IPS-15b (cell line): Measurements from ENCODE around the gene SLC5A11.

Source experiments
- H3K27me3 ChIP-seq: one replicate; pipeline ENCODE4 v1.6.1; 2013; ENCODE audit warnings: low read length; ENCODE audit not compliant: control insufficient read depth, insufficient read depth
- H3K36me3 ChIP-seq: one replicate; pipeline ENCODE4 v1.6.1; 2013; ENCODE audit warnings: low read length; ENCODE audit not compliant: control insufficient read depth, insufficient read depth
- H3K4me1 ChIP-seq: one replicate; pipeline ENCODE4 v1.6.1; 2013; ENCODE audit warnings: mild to moderate bottlenecking, low read length; ENCODE audit not compliant: control insufficient read depth, insufficient read depth
- H3K4me3 ChIP-seq: one replicate; pipeline ENCODE4 v1.5.1; 2013; ENCODE audit warnings: low read depth, low read length
- H3K9ac ChIP-seq: one replicate; pipeline ENCODE4 v1.6.1; 2013; ENCODE audit warnings: low read depth, mild to moderate bottlenecking, low read length
- H3K9me3 ChIP-seq: one replicate; pipeline ENCODE4 v1.6.1; 2013; ENCODE audit warnings: mild to moderate bottlenecking, low read length; ENCODE audit not compliant: control insufficient read depth, insufficient read depth

The SLC5A11 gene

DNA sequence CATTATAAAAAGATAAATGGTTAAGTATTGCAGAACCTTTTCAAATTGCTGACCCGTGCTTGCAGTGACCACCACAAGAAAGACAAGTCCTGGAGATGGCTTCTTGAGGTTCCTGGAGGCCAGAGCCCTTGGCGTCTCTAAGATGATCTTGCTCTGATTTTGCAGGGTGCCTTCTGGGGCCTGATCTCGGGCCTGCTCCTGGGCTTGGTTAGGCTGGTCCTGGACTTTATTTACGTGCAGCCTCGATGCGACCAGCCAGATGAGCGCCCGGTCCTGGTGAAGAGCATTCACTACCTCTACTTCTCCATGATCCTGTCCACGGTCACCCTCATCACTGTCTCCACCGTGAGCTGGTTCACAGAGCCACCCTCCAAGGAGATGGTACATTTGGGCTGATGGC is 63.0 kb downstream of the SLC5A11 start:
- Histone ChIP-seq H3K9ac (no peak overlapping the region), H3K4me1 (no peaks in the 10 kb centered on the region), H3K27me3 (no peaks in the 10 kb centered on the region), H3K9me3 (no peaks in the 10 kb centered on the region), H3K36me3 (no peaks in the 10 kb centered on the region), H3K4me3 (no peak overlapping the region)

- no peaks in the 10 kb centered on the region for H3K4me1 ChIP-seq
- no peak overlapping the region for H3K9ac ChIP-seq
- no peaks in the 10 kb centered on the region for H3K9me3 ChIP-seq
- no peak overlapping the region for H3K4me3 ChIP-seq
- no peaks in the 10 kb centered on the region for H3K27me3 ChIP-seq
- H3K36me3 ChIP-seq = no peaks in the 10 kb centered on the region
Observed at GRCh38 chr16:24909856-24910255, 64.1 kb downstream of the SLC5A11 start.

DNA sequence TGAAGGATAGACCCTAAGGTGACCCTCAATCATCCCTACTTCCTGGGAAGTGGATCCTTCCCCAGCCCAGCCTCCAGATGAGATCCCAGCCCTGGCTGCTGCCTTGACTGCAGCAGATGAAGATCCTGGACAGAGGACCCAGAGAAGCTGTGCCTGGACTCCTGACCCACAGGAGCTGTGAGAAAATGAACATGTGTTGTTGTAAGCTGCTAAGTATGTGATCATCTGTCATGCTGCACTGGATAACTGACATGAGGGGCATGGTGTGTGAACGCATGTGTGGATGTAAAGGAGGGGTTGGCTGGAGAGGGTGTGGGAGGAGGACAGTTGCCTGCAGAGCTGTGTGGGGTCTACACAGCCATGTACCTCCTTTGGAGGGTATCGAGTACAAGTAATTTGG is 69.3 kb downstream of the SLC5A11 start:
- Histone ChIP-seq H3K4me3 (no peak overlapping the region), H3K4me1 (no peaks in the 10 kb centered on the region), H3K9me3 (no peaks in the 10 kb centered on the region), H3K27me3 (no peaks in the 10 kb centered on the region), H3K9ac (no peak overlapping the region), H3K36me3 (peaks cover 9% of the 10 kb centered on the region)

GRCh38 chr16:24915576-24915975 is 69.8 kb downstream of the SLC5A11 start:
- Histone ChIP-seq H3K9ac (no peak overlapping the region), H3K36me3 (peaks cover 10% of the 10 kb centered on the region), H3K27me3 (no peaks in the 10 kb centered on the region), H3K9me3 (no peaks in the 10 kb centered on the region), H3K4me1 (no peaks in the 10 kb centered on the region), H3K4me3 (no peak overlapping the region)

DNA sequence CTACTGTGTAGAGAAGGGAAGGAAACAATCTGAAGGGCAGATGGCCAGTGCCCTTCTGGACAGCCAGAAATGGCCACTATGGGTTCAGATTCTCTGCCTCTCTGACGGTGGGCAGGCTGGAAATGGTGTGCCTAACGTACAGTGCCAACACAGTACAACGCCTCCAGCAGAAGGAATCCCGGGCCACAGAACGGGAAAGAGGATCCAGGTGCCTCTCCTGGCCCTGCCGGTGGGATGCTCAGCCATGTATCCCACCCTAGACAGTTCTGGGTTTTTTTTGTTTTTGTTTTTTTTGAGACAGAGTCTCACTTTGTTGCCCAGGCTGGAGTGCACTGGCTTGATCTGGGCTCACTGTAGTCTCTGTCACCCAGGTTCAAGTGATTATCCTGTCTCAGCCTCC is 71.5 kb downstream of the SLC5A11 start:
- Histone ChIP-seq H3K4me1 (no peaks in the 10 kb centered on the region), H3K9me3 (no peaks in the 10 kb centered on the region), H3K4me3 (no peak overlapping the region), H3K27me3 (no peaks in the 10 kb centered on the region), H3K36me3 (peaks cover 10% of the 10 kb centered on the region), H3K9ac (no peak overlapping the region)

DNA sequence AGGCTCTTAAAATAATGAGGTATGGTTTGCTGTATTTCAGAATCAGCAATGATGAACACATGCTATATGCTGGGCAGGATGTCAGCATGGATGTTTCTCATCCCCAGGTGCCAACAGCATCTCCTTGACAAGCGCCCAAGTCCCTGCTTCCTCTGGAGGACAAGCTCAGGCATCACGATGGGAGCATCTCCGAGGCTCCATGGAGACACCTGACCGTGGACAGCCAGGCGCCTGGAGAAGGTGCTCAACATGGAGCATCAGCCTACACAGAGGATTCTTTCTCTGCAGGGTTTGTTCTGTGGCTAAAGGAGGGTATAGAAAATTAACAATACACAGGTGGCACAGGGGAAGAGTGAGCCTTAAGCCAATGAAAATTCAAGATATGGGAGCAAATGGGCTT is 72.1 kb downstream of the SLC5A11 start:
- no peaks in the 10 kb centered on the region for H3K4me1 ChIP-seq
- H3K9me3 ChIP-seq = no peaks in the 10 kb centered on the region
- no peak overlapping the region for H3K4me3 ChIP-seq
- peaks cover 10% of the 10 kb centered on the region for H3K36me3 ChIP-seq
- H3K27me3 ChIP-seq = no peaks in the 10 kb centered on the region
- H3K9ac ChIP-seq = no peak overlapping the region

DNA sequence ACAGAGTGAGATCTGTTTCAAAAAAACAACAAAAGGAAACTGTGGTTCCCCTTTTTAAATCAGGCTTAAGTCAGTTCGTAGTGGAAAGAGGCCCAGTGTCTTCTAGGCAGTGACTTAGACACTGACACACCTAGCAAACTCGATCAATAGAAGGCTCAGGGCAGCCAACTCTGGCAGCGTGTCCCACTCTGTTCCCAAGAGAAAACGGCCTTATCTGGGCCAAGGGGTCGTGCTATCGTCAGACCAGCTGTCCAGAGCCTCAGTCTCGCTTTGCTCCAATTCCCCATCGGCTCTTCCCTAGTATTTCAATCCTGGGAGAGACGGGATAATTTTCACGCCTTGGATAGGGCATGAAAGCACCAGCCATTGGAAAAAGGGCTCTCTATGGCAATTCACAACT is 72.9 kb downstream of the SLC5A11 start:
- no peaks in the 10 kb centered on the region for H3K4me1 ChIP-seq
- no peak overlapping the region for H3K4me3 ChIP-seq
- peaks cover 10% of the 10 kb centered on the region for H3K36me3 ChIP-seq
- no peaks in the 10 kb centered on the region for H3K9me3 ChIP-seq
- no peak overlapping the region for H3K9ac ChIP-seq
- no peaks in the 10 kb centered on the region for H3K27me3 ChIP-seq

DNA sequence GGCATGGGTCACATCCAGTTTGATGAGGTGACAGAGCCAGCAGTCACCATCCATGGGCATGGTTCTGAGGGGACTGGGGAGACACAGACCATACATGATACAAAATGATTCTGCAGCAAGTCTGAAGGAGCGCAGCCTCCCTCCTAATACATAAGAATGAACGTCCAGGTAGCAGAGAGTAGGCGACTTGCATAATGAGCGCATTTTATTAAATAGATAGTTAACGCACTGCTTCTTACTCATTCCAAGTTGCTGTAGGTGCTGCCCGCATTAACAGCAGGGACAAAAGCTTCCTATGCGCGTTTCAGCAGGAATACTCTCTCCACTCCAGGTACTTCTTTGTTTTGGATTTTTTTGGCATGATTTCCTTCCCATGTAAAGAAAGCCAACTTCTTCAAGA is 73.8 kb downstream of the SLC5A11 start:
- H3K4me1 ChIP-seq = no peaks in the 10 kb centered on the region
- H3K4me3 ChIP-seq = no peak overlapping the region
- peaks cover 10% of the 10 kb centered on the region for H3K36me3 ChIP-seq
- no peaks in the 10 kb centered on the region for H3K27me3 ChIP-seq
- H3K9me3 ChIP-seq = no peaks in the 10 kb centered on the region
- no peak overlapping the region for H3K9ac ChIP-seq

GRCh38 chr16:24920568-24920967 is 74.8 kb downstream of the SLC5A11 start:
- Histone ChIP-seq H3K4me3 (no peak overlapping the region), H3K9me3 (no peaks in the 10 kb centered on the region), H3K36me3 (peaks cover 10% of the 10 kb centered on the region), H3K9ac (no peak overlapping the region), H3K4me1 (no peaks in the 10 kb centered on the region), H3K27me3 (no peaks in the 10 kb centered on the region)

GRCh38 chr16:24921229-24921628 is 75.5 kb downstream of the SLC5A11 start:
- no peaks in the 10 kb centered on the region for H3K27me3 ChIP-seq
- H3K36me3 ChIP-seq = peaks cover 10% of the 10 kb centered on the region

DNA sequence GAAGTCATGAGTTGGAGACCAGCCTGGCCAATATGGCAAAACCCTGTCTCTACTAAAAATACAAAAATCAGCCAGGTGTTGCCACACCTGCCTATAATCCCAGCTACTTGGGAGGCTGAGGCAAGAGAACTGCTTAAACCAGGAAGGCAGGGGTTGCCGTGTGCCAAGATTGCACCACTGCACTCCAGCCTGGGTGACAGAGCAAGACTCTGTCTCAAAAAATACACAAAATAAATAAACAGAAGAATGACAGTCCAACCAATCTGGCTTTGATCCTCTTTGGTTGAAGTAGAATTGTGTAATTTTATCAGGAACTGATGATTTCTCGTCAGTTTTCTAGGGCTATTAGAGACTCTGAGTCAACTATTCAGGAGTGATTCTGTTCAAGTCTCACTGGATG is 79.4 kb downstream of the SLC5A11 start:
- Histone ChIP-seq H3K36me3 (peaks cover 2% of the 10 kb centered on the region), H3K27me3 (no peaks in the 10 kb centered on the region), H3K4me1 (no peaks in the 10 kb centered on the region), H3K4me3 (no peak overlapping the region), H3K9ac (no peak overlapping the region), H3K9me3 (no peaks in the 10 kb centered on the region)

More at GRCh38 chr16:24921229-24921628, 75.5 kb downstream of the SLC5A11 start:
- H3K9me3 ChIP-seq = no peaks in the 10 kb centered on the region
- no peak overlapping the region for H3K9ac ChIP-seq
- H3K4me3 ChIP-seq = no peak overlapping the region
- H3K4me1 ChIP-seq = no peaks in the 10 kb centered on the region

DNA sequence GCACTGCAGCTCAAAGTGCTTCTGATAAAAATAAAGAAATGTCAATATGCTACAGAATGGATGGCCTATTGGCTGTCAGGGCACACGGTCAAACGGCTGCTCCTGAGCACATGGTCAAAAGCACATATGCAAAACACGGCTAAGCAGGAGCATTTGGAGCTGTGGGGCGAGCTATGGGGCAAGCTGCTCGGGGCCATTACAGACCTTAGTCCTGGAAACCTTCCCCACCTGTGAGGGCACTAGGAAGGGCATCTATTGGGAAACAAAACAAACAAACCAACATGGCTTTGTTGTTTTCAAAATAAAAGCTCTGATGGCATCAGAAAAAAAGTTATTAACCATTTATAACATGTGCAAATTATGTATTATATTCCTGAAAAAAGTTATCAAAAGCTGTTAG is 83.6 kb downstream of the SLC5A11 start:
- Histone ChIP-seq H3K9me3 (no peaks in the 10 kb centered on the region), H3K4me3 (no peak overlapping the region), H3K36me3 (peaks cover 14% of the 10 kb centered on the region), H3K27me3 (no peaks in the 10 kb centered on the region), H3K4me1 (no peaks in the 10 kb centered on the region), H3K9ac (no peak overlapping the region)

DNA sequence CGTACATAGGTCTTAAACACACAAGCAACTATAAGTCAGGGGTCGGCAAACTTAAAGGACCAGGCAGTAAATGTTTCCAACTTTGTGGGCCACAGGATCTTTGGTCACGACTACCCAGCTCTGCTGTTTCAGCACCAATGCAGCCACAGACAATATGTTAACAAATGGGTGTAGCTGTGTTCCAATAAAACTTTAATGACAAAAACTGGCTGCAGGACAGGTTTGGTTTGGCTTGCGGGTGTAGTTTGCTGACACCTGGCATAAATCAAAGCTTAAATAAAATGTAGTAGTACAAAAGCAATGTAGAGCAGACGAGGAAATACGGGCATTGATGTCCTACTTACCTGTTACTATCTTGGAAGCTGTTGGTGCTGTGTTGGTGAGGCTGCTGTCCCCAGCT is 84.7 kb downstream of the SLC5A11 start:
- Histone ChIP-seq H3K36me3 (peaks cover 21% of the 10 kb centered on the region), H3K4me1 (no peaks in the 10 kb centered on the region), H3K9ac (no peak overlapping the region), H3K4me3 (no peak overlapping the region), H3K27me3 (no peaks in the 10 kb centered on the region), H3K9me3 (no peaks in the 10 kb centered on the region)
